Astrocyte of the spinal cord (primary cell): ENCODE results near the gene ZMYM2.

Source experiments
- DNase-seq: peaks from one replicate; pipeline ENCODE4 v3.0.0; 2011; ENCODE audit warnings: low read depth, low spot score
- H3K4me3 ChIP-seq: 2 replicates; pipeline ENCODE4 v1.5.1; 2011; ENCODE audit warnings: low read depth, mild to moderate bottlenecking, low read length, moderate library complexity
- in situ Hi-C: cut with HindIII; loops from 2 replicates; pipeline ENCODE4 v1.10.0; 2017; ENCODE audit warnings: low sequenced_read_pairs
- TF ChIP-seq, protein P1 (sequence below): IDR thresholded peaks from 2 replicates; pipeline ENCODE4 v1.5.1; 2012; ENCODE audit warnings: low read depth, mild to moderate bottlenecking, low read length, inconsistent platforms

The ZMYM2 gene

DNA sequence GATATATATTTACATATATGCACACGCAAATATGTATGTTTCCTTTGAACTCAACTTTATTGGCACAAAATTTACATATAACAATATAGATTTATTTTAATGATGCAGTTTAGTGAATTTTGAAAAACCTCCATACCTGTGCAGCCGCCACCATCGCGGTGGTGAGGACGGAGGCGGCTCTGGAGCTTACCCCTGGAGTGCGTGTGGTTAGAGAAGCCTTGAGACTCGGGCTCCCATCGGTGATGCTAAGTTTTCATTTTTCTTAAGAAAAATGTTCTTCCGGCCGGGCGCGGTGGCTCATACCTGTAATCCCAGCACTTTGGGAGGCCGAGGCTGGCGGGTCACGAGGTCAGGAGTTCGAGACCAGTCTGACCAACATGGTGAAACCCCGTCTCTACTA is 170.5 kb downstream of the ZMYM2 start:
- TF ChIP-seq, protein P1, sequence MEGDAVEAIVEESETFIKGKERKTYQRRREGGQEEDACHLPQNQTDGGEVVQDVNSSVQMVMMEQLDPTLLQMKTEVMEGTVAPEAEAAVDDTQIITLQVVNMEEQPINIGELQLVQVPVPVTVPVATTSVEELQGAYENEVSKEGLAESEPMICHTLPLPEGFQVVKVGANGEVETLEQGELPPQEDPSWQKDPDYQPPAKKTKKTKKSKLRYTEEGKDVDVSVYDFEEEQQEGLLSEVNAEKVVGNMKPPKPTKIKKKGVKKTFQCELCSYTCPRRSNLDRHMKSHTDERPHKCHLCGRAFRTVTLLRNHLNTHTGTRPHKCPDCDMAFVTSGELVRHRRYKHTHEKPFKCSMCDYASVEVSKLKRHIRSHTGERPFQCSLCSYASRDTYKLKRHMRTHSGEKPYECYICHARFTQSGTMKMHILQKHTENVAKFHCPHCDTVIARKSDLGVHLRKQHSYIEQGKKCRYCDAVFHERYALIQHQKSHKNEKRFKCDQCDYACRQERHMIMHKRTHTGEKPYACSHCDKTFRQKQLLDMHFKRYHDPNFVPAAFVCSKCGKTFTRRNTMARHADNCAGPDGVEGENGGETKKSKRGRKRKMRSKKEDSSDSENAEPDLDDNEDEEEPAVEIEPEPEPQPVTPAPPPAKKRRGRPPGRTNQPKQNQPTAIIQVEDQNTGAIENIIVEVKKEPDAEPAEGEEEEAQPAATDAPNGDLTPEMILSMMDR, result no peak
- H3K4me3 ChIP-seq, result no peak overlapping the region
- in situ Hi-C loops, result no loop called here
- DNase-seq, result no peak

DNA sequence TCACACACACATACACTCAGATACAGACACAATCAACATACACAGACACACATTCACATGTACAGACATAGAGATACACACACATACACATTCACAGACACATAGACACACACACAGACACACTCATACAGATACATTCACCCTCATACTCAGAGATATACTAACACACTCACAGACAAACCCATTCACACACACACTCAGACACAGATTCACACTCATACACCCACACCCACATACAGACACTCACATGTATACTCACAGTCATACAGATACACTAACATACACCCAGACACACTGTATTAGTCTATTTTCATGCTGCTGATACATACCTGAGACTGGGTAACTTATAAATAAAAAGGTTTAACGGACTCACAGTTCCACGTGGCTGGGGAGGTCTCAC is 171.5 kb downstream of the ZMYM2 start:
- no peak for DNase-seq
- TF ChIP-seq, protein P1, result no peak
- in situ Hi-C loops, result no loop called here
- H3K4me3 ChIP-seq, result no peak overlapping the region

DNA sequence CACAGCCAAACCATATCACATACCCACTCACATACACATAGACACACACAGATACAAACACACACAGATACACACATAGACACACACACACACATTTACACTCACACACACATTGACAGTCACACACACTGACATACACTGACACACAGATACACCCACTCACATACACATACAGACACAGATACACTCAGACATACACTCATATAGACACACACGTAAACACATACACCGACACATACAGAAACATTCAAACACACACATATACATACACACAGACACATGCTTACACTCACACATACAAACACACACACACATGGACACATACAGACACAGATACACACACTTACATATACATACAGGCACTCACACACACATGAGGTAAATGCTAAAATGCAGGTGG is 172.1 kb downstream of the ZMYM2 start:
- H3K4me3 ChIP-seq, result no peak overlapping the region
- in situ Hi-C loops, result no loop called here
- TF ChIP-seq, protein P1, result no peak
- DNase-seq, result no peak

DNA sequence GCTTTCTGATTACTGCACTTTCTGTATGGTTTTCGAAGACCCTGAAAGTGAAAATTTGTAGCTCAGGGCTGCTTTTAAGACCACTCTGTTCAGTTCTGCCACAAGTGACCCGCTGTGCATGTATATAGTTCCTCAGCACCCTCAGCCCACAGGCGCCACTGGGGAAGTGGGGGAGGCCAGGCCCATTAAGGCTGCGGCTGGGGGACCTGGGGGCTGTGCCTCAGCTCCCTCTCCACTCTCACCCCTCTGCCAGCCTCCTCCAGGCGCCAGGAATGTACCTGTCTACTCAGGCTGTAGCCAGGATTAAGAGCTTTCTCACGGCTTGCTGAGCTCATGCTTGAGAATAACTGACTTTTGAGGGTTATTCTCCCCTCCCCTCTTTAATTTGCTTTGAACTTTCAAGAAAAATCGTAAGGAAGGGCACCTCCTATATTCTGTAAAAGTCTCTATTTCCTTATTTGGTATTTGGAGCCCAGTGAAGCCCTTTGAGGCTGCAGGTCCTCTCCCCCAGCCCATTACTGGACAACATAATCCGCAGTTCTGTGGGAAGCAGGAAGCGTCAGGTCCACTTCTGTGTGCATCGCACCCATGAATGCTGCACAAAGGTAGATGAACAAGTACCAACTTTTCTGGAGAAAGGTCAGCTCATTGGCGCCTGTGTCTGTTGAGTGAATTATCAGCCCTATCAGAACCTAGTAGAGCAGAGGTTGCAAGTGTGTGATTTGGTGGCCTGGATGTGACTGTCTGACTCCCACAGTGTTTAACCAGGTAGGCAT is 172.7 kb downstream of the ZMYM2 start:
- no peak for DNase-seq
- no peak overlapping the region for H3K4me3 ChIP-seq
- TF ChIP-seq, protein P1, result no peak
- in situ Hi-C loops, result no loop called here

DNA sequence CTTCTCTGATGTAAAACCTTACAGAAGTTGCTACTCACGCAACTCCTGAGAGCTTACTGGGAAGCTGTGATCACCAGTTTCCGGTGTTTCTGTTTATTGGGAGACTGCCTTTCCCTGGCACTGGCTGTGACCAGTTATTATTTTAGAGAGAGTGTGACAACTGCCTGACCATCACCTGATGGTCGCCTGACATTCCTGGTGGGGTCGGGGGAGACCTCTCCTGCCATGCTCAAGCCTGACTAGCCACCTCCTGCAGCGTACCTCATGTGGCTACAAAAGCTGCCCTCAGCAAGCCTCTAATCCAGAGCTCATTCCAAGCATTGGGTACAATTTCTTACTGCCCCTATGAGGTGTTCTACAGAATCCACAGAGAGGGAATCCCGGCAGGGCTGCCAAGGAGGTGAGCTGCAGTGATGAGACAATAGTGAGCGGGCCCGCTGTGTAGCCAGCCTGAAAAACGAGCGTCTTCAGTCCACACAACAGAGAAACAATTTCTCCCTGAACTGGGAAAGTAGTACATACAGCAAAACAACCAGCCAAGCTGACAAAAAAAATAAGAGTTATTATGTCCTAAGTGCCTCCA is 173.6 kb downstream of the ZMYM2 start:
- no peak overlapping the region for H3K4me3 ChIP-seq
- TF ChIP-seq, protein P1, result no peak
- in situ Hi-C loops, result no loop called here
- DNase-seq, result no peak

DNA sequence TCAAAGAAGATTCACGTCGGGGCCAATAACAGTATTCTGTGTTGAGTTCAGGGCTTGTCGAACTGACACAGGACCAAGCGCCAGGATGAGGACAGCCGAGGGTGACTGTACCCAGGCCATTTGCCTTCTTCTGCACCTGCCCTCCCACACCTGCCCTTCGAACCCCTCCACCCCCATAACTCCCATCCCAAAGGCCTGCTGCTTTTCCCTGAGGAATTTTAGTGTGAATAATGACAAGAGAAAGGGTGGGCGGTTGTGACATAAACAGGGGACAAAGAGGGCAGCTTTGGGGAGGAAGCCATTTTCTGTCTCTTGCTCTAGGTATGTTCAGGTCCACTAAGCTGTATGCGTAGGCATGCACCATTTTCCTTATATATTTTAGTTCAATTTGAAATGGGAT is 176.2 kb downstream of the ZMYM2 start:
- DNase-seq, result no peak
- TF ChIP-seq, protein P1, result no peak
- in situ Hi-C loops, result no loop called here
- no peak overlapping the region for H3K4me3 ChIP-seq
